CMK (cell line): ENCODE measurements around the gene RNH1.

Experiments
- DNase-seq: peaks from one replicate; pipeline ENCODE4 v3.0.0-alpha.2; 2010; ENCODE audit warnings: low read depth

The RNH1 gene

DNA sequence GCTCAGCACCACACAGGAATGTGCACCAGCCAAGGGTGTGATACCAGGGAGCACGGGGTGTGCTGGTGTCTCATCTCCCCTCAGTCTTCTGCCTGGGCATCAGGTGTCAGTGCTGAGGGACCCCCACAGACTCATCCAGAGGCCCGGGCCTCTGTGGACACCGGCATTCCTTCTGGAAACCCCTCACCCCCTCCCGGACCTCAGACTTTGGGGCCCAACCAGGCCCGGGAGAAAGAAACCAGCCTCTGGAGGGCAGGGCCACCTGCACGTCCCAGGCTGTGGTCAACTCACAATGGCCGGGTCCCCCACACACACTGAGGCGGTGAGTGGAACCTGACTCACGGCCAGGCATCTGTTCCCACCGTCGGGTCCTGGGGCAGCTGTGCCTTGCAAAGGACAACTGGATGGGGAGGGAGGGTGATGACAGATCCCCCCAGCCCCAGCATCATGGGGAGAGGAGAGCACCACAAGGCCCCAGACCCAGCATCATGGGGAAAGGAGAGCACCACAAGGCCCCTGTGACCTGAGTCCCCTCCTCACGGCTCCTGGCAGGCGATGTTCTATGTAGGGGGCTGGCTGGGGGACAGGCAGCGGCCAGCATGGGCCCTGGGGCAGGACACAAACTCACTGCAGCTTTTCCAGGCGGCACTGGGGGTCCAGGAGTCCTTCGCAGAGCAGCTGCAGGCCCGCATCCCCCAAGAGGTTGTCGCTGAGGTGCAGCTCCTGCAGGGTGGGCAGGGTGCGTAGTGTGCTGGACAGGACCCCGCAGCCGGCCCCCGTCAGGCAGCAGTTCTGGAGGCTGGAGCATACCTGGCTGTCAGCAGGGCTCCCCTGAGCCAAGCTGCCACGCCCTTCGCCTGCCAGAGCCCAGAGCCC lies 7.6 kb downstream of the RNH1 start:
- no peak for DNase-seq

DNA sequence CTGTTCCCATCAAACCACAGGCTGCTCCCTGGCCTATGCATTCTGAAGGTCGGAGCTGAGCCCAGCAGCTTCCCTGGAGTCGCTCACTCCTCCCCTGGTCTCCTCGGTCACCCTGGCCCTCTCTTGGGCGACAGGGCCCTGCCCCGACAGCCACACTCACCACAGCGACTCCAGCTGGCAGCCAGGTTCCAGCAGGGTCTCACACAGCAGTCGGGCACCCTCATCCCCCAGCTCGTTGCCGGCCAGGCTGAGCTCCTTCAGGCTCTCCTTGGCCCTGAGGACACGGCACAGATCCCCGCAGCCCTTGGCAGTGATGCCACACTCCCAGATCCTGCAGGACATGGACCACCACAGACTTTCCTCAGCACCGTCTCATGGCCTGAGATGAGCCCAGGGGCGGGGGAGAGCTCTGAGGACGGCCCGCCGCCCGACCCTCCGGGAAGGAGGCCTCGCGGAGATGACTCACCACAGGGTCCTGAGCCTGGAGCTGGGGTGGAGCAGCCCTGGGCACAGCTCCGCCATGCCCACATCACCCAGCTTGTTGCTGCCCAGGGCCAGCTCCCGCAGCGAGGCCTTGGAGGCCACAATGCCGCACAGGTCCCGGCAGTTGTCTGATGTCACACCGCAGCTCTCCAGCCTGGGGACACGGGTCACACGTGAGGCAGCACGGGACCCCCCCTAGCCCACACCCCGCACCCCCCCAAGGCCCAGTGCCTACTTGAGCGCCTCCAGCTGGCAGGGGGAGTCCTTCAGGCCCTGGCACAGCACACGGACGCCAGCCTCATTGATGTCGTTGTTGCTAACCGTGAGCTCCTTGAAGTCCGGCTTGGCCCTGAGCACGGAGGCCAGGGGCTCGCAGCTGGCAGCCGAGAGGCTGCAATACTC lies 8.5 kb downstream of the RNH1 start:
- DNase-seq: no peak

GRCh38 chr11:497565-498296 lies 9.3 kb downstream of the RNH1 start:
- no peak for DNase-seq

- no peak for DNase-seq
Observed at GRCh38 chr11:496834-497564, 10.0 kb downstream of the RNH1 start.

- no peak for DNase-seq
Observed at GRCh38 chr11:495537-495931, 11.5 kb downstream of the RNH1 start.

- no peak for DNase-seq
Observed at GRCh38 chr11:494761-495536, 12.1 kb downstream of the RNH1 start.

- DNase-seq: no peak
Observed at GRCh38 chr11:492427-493226, 14.4 kb downstream of the RNH1 start.

GRCh38 chr11:491358-491757 lies 15.7 kb downstream of the RNH1 start:
- DNase-seq: no peak

- DNase-seq: no peak
Observed at GRCh38 chr11:490930-491260, 16.1 kb downstream of the RNH1 start.

DNA sequence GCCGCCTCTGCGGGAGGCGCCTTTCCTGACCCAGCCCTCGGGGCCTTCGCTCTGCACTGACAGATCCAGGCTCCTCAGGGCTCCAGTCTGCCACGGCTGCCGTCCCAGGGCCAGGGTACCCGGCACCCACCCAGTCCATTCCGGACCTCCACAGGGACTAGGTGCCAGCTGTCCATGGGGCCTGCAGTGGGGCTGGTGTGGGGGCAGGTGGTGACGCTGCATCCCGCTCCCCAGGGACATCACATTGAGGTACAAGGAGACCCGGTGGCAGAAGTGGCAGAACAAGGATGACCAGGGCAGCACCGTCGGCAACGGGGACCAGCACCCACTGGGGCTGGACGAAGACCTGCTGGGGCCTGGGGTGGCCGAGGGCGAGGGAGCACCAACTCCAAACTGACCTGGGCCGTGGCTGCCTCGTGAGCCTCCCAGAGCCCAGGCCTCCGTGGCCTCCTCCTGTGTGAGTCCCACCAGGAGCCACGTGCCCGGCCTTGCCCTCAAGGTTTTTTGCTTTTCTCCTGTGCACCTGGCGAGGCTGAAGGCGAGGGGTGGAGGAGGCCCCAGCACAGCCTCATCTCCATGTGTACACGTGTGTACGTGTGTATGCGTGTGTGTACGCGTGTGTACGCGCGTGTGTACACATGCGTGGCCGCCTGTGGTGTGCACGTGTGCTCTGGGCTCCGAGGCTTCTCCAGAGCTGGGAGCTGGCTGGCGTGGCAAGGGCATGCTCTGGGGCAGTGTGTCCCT lies 16.7 kb downstream of the RNH1 start:
- DNase-seq: no peak

DNA sequence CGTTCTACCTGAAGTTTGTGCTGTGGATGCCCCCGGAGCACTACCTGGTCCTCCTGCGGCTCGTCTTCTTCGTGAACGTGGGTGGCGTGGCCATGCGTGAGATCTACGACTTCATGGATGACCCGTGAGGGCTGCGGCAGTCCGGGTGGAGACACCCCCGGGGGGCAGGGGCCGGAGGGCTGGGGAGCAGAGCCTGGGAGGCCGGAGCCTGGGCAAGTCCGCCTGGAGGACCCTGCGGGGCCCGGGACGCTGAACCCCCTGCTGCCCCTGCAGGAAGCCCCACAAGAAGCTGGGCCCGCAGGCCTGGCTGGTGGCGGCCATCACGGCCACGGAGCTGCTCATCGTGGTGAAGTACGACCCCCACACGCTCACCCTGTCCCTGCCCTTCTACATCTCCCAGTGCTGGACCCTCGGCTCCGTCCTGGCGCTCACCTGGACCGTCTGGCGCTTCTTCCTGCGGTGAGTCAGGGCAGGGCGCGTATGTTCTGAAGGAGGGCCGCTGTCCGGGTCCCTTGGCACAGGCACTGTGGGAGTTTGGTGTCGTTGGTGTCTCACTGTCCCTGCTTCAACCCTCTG lies 17.3 kb downstream of the RNH1 start:
- DNase-seq: no peak

DNA sequence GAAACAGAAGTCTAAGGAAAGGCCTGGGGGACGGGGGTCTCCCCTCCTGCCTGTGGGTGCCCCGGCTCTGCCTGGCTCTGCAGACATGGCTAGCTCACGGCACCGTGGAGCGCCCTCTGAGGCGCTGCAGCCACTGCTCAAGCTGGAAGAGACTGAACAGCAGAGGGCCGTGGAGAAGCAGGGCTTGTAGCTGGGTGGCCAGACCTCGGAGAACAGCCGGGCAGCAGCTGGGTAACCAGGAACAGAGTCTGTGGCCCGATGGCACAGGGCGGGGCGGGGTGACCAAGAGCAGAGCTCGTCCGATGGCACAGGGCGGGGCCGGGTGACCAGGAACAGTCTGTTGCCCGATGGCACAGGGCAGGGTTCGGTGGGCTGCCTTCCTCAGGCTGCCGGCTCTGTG lies 18.1 kb downstream of the RNH1 start:
- DNase-seq: no peak

GRCh38 chr11:488579-488978 lies 18.5 kb downstream of the RNH1 start:
- DNase-seq: no peak

- no peak for DNase-seq
Observed at GRCh38 chr11:488062-488461, 19.0 kb downstream of the RNH1 start.

GRCh38 chr11:487571-488021 lies 19.4 kb downstream of the RNH1 start:
- DNase-seq: no peak

- DNase-seq: no peak
Observed at GRCh38 chr11:486189-486588, 20.9 kb downstream of the RNH1 start.

GRCh38 chr11:484616-485015 lies 22.4 kb downstream of the RNH1 start:
- DNase-seq: no peak

GRCh38 chr11:479311-479710 lies 27.7 kb downstream of the RNH1 start:
- no peak for DNase-seq
